OCI-LY7 (cell line): ENCODE data around the gene ZBTB34. TPM values are rescaled to one million over a fixed set of nuclear protein-coding genes. Genes with fewer than 3 reads are reported as not detected.

ENCODE experiments used
- BruUV-seq: library from RNA; stranded (reverse); fragments of 400-500 nt; replicated peaks from 2 replicates; lab custom pipeline; 2021; lab: Mats Ljungman, UMichigan
- CTCF ChIA-PET: fragments of 300-600 bp; sonication (Branson Sonifier 250); formaldehyde crosslinking; loops from one replicate; lab custom pipeline; 2022; ENCODE audit warnings: antibody characterized with exemption; ENCODE audit not compliant: unreplicated experiment; lab: Charles Lee
- POLR2A ChIA-PET: fragments of 300-600 bp; sonication (Branson Sonifier 250); formaldehyde crosslinking; loops from one replicate; lab custom pipeline; 2022; ENCODE audit warnings: antibody characterized with exemption; lab: Charles Lee
- DNase-seq: peaks from one replicate; pipeline ENCODE4 v3.0.0-alpha.2; 2015; ENCODE audit warnings: low spot score
- H2AFZ ChIP-seq: fragments of 200-600 bp; sonication (generic), shearing (Covaris generic); 2 replicates; pipeline ENCODE4 v1.6.1; 2014; ENCODE audit warnings: mild to moderate bottlenecking, antibody characterized with exemption, low read length, moderate library complexity
- H3K27ac ChIP-seq: fragments of 200-600 bp; sonication (generic); 2 replicates; pipeline ENCODE4 v1.5.1; 2014; ENCODE audit warnings: mixed run types, low read depth, mild to moderate bottlenecking, moderate library complexity, low read length, inconsistent platforms; ENCODE audit not compliant: poor library complexity, severe bottlenecking
- H3K36me3 ChIP-seq: fragments of 200-600 bp; sonication (generic); 2 replicates; pipeline ENCODE4 v1.6.1; 2014; ENCODE audit warnings: mild to moderate bottlenecking, antibody characterized with exemption, low read length, moderate library complexity, mixed read lengths; ENCODE audit not compliant: insufficient read depth
- H3K4me1 ChIP-seq: fragments of 200-600 bp; sonication (generic); 2 replicates; pipeline ENCODE4 v1.5.1; 2014; ENCODE audit warnings: mild to moderate bottlenecking, low read length; ENCODE audit not compliant: insufficient read depth, poor library complexity, severe bottlenecking
- H3K4me2 ChIP-seq: fragments of 200-600 bp; sonication (generic); 2 replicates; pipeline ENCODE4 v1.6.1; 2014; ENCODE audit warnings: mild to moderate bottlenecking, low read length
- H3K4me3 ChIP-seq: fragments of 200-600 bp; sonication (generic); 2 replicates; pipeline ENCODE4 v1.5.1; 2014; ENCODE audit warnings: mild to moderate bottlenecking, low read depth, low read length; ENCODE audit not compliant: poor library complexity, severe bottlenecking
- H3K79me2 ChIP-seq: fragments of 200-600 bp; sonication (generic); 2 replicates; pipeline ENCODE4 v1.6.1; 2016; ENCODE audit warnings: low read depth, mild to moderate bottlenecking, low read length, moderate library complexity, mixed read lengths; ENCODE audit not compliant: insufficient read depth
- H3K9me2 ChIP-seq: fragments of 200-600 bp; sonication (generic); 2 replicates; pipeline ENCODE4 v1.6.1; 2016; ENCODE audit warnings: mild to moderate bottlenecking, low read length, mixed read lengths; ENCODE audit not compliant: insufficient read depth
- H3K9me3 ChIP-seq: fragments of 200-600 bp; sonication (generic); 2 replicates; pipeline ENCODE4 v1.6.1; 2014; ENCODE audit warnings: mild to moderate bottlenecking, mixed run types, low read length, mixed read lengths
- H4K20me1 ChIP-seq: fragments of 200-600 bp; sonication (generic); 2 replicates; pipeline ENCODE4 v1.6.1; 2014; ENCODE audit warnings: mild to moderate bottlenecking, antibody characterized with exemption, low read length, moderate library complexity, mixed read lengths; ENCODE audit not compliant: insufficient read depth
- EZH2phosphoT487 ChIP-seq: fragments of 200-600 bp; sonication (generic); IDR thresholded peaks from 2 replicates; pipeline ENCODE4 v1.6.1; 2018; ENCODE audit warnings: low read depth, borderline replicate concordance, mild to moderate bottlenecking, mixed run types, antibody characterized with exemption, low read length, moderate library complexity, mixed read lengths
- intact Hi-C: fragments of 100-400 bp; cut with micrococcal nuclease; formaldehyde crosslinking; loops from one replicate; pipeline ENCODE4 v1.10.0; 2022; ENCODE audit not compliant: unreplicated experiment
- total RNA-seq, 2 experiments: library from RNA; depleted of rRNA in 1 of 2; stranded (reverse); fragments of >200 nt in 1 of 2; shearing (Covaris generic) in 1 of 2; gene quantifications; 2 replicates each; pipeline ENCODE4 v1.2.3, GENCODE V29; 2014 to 2022
- TF ChIP-seq, protein P1 (sequence below): fragments of 200-600 bp; sonication (generic); conservative IDR thresholded peaks from 2 replicates; pipeline ENCODE4 v1.5.1; 2014; ENCODE audit warnings: mild to moderate bottlenecking, antibody characterized with exemption, low read length, moderate library complexity, mixed read lengths

The ZBTB34 gene
- total RNA-seq, 2 experiments from 2014 or later: 6.5 to 11.3 TPM

DNA sequence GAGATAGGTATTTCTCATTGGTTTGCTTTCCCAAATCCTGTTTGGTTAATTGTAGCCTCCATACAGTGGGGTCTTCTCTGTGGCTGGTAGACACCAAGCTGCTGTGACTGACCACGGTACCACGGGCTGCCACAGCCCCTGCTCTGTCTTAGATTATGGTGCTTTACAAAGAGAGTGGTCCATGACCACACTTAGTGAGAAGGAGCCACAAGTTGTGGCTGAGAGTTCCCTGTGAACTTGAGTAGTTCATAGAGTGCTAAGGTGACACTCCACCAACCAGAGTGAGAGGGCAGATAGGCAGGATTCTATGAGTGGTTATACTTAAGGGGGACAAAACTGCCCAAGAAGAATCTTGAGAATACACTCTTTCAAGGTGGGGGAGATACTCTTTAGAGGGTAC is 25.8 kb upstream of the ZBTB34 start:
- CTCF ChIA-PET: no interaction called here
- H3K36me3 ChIP-seq: peaks cover 32% of the 10 kb centered on the region
- POLR2A ChIA-PET: interaction anchor here (0.6 kb wide), 1 partner anchor 8 kb away, joined by 4 read pairs; no protein-coding TSS in a partner anchor

DNA sequence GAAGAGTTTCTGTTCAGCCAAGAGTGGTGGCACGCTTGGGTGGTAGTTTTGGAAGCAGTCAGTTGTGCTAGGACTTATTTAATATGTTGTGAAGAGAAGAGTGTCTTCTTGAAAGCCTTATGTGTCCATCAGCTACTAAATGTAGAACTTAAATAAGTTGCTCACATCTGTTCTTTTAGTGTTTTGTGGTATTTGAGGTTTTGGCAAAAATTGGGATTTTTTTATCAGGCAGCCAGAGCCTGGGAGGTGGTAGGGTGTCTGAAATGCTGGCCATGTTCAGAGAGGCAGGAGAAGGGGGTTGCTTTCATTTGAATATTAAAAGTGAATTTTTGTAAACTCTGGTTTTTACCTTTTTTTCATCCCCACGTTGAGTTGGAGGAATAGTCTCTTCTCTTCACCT is 24.2 kb upstream of the ZBTB34 start:
- Histone ChIP-seq H4K20me1 (peaks cover 4% of the 10 kb centered on the region; the same call in 1 of the 2 replicates), H3K27ac (no peak overlapping the region), H3K4me2 (no peak overlapping the region), H3K4me1 (no peaks in the 10 kb centered on the region), H2AFZ (no peak overlapping the region), H3K9me3 (no peaks in the 10 kb centered on the region), H3K9me2 (no peaks in the 10 kb centered on the region), H3K36me3 (peaks cover 32% of the 10 kb centered on the region), H3K79me2 (no peaks in the 10 kb centered on the region), H3K4me3 (no peak overlapping the region)
- DNase-seq: no peak
- BruUV-seq: no TSS peak
- intact Hi-C loops: no loop called here
- ChIA-PET CTCF (no interaction called here), POLR2A (no interaction called here)
- TF ChIP-seq, protein P1, sequence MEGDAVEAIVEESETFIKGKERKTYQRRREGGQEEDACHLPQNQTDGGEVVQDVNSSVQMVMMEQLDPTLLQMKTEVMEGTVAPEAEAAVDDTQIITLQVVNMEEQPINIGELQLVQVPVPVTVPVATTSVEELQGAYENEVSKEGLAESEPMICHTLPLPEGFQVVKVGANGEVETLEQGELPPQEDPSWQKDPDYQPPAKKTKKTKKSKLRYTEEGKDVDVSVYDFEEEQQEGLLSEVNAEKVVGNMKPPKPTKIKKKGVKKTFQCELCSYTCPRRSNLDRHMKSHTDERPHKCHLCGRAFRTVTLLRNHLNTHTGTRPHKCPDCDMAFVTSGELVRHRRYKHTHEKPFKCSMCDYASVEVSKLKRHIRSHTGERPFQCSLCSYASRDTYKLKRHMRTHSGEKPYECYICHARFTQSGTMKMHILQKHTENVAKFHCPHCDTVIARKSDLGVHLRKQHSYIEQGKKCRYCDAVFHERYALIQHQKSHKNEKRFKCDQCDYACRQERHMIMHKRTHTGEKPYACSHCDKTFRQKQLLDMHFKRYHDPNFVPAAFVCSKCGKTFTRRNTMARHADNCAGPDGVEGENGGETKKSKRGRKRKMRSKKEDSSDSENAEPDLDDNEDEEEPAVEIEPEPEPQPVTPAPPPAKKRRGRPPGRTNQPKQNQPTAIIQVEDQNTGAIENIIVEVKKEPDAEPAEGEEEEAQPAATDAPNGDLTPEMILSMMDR: no peak
- no peak for TF ChIP-seq EZH2phosphoT487

More for the DNA sequence above, 25.8 kb upstream of the ZBTB34 start:
- Histone ChIP-seq H3K4me1 (no peaks in the 10 kb centered on the region), H3K4me3 (no peak overlapping the region), H3K9me3 (no peaks in the 10 kb centered on the region), H3K9me2 (no peaks in the 10 kb centered on the region), H3K27ac (no peak overlapping the region), H3K4me2 (no peak overlapping the region), H2AFZ (no peak overlapping the region), H4K20me1 (peaks cover 4% of the 10 kb centered on the region; the same call in 1 of the 2 replicates), H3K79me2 (no peaks in the 10 kb centered on the region)
- TF ChIP-seq, protein P1: no peak
- no peak for TF ChIP-seq EZH2phosphoT487
- intact Hi-C loops: no loop called here
- no TSS peak for BruUV-seq
- DNase-seq: no peak

DNA sequence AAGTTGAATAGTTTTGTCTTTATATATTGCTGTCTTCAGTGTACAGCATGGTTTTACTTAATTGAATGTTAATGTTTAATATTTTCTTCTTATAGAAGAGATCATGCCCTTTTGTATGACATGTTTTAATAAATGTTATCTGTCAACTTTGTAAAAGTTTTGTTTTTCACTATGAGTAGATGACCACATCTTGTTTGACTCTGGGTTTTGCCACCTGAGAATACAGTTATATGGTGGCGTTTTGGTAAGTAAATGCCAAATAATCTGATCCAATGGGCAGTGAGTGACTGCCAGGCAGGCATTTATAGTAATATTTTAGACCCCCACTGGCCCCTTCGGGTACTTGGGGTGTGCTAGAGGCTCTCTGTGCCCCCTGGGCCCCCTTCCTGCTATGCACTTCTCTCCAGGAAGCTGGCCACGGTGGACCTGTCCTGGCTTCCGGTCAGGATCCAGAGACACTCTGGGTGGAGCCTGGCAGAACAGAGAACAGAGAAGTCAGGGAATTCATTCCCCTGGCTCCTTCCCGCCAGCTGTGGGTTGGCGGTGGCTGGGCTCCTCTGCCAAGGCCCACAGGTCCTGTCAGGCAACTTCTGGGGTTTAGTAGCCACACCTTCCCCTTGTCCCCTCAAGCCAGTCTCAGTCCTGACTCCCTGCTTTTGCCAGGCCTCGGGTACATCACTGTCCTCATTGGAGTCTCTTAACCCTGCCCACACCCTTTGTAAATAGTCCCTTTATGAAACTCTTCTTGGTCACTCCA is 22.2 kb upstream of the ZBTB34 start:
- ChIA-PET CTCF (no interaction called here), POLR2A (interaction anchor here (0.6 kb wide), 1 partner anchor 1544 kb away, joined by 8 read pairs; no protein-coding TSS in a partner anchor)
- no peak overlapping the region for H3K4me2 ChIP-seq
- no peak for TF ChIP-seq EZH2phosphoT487
- TF ChIP-seq, protein P1: no peak
- peaks cover 4% of the 10 kb centered on the region; the same call in 1 of the 2 replicates for H4K20me1 ChIP-seq
- no peaks in the 10 kb centered on the region for H3K9me2 ChIP-seq
- H3K9me3 ChIP-seq: no peaks in the 10 kb centered on the region
- no peak overlapping the region for H2AFZ ChIP-seq
- no peak overlapping the region for H3K27ac ChIP-seq
- H3K36me3 ChIP-seq: peaks cover 20% of the 10 kb centered on the region
- H3K79me2 ChIP-seq: no peaks in the 10 kb centered on the region
- no peak overlapping the region for H3K4me3 ChIP-seq
- no peak for DNase-seq
- no TSS peak for BruUV-seq
- intact Hi-C loops: no loop called here
- H3K4me1 ChIP-seq: no peaks in the 10 kb centered on the region
